GM10248 (cell line): ENCODE measurements around the gene STAMBPL1.

Source experiments
- CTCF ChIA-PET: fragments of 300-600 bp; sonication (Branson Sonifier 250); formaldehyde crosslinking; extraction: SDS; loops from one replicate; lab custom pipeline; 2021; ENCODE audit warnings: antibody characterized with exemption; lab: Yijun Ruan, JAX
- POLR2A ChIA-PET: fragments of 350-650 bp; sonication (Branson Sonifier 250); formaldehyde crosslinking; extraction: SDS; loops from one replicate; lab custom pipeline; 2020; ENCODE audit warnings: antibody characterized with exemption; lab: Yijun Ruan, JAX
- DNase-seq: peaks from one replicate; pipeline ENCODE4 v3.0.0; 2012; ENCODE audit errors: extremely low spot score
- TF ChIP-seq, protein P1 (sequence below): IDR thresholded peaks from 2 replicates; pipeline ENCODE4 v1.5.1; 2012; ENCODE audit warnings: mild to moderate bottlenecking, low read depth; ENCODE audit errors: extremely low read depth, missing control alignments, control extremely low read depth

The STAMBPL1 gene

DNA sequence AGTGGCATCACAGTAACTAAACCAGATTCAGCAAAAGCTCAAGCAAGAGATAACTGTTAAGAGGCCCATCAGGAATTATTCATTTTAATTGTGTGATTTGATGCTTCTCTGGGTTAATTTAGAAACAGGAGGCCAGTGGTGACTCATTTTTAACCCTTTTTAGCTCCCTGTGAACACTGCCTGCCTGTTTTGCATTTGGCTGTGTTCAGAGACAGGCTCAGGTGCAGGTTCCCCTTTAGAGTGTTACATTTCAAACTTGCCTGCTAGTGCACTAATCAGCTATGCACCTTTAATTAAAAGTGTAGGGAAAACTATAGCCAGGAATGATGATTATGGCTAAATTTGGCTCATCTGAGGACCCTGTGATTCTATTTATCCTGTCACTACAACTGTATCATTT is 6.5 kb downstream of the STAMBPL1 start:
- DNase-seq = peak; percentile 38
- CTCF ChIA-PET = interaction anchor here (4.0 to 7.4 kb wide), 4 partner anchors 9 to 50 kb away, joined by 16 to 59 read pairs (median 43); no protein-coding TSS in a partner anchor
- TF ChIP-seq, protein P1, sequence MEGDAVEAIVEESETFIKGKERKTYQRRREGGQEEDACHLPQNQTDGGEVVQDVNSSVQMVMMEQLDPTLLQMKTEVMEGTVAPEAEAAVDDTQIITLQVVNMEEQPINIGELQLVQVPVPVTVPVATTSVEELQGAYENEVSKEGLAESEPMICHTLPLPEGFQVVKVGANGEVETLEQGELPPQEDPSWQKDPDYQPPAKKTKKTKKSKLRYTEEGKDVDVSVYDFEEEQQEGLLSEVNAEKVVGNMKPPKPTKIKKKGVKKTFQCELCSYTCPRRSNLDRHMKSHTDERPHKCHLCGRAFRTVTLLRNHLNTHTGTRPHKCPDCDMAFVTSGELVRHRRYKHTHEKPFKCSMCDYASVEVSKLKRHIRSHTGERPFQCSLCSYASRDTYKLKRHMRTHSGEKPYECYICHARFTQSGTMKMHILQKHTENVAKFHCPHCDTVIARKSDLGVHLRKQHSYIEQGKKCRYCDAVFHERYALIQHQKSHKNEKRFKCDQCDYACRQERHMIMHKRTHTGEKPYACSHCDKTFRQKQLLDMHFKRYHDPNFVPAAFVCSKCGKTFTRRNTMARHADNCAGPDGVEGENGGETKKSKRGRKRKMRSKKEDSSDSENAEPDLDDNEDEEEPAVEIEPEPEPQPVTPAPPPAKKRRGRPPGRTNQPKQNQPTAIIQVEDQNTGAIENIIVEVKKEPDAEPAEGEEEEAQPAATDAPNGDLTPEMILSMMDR = no peak
- POLR2A ChIA-PET = no interaction called here

GRCh38 chr10:88888810-88889445 is 8.9 kb downstream of the STAMBPL1 start:
- POLR2A ChIA-PET = no interaction called here
- DNase-seq = no peak
- TF ChIP-seq, protein P1 = no peak
- CTCF ChIA-PET = interaction anchor here (1.3 to 7.4 kb wide), 4 partner anchors 9 to 44 kb away, joined by 4 to 59 read pairs (median 34); partner anchors contain the start of gene STAMBPL1

- DNase-seq = peak; percentile 36
- TF ChIP-seq, protein P1 = no peak
- POLR2A ChIA-PET = no interaction called here
- CTCF ChIA-PET = interaction anchor here (1.2 to 7.4 kb wide), 4 partner anchors 10 to 43 kb away, joined by 3 to 59 read pairs (median 8); partner anchors contain the start of gene STAMBPL1
Measured at GRCh38 chr10:88889559-88890337, 9.7 kb downstream of the STAMBPL1 start.

DNA sequence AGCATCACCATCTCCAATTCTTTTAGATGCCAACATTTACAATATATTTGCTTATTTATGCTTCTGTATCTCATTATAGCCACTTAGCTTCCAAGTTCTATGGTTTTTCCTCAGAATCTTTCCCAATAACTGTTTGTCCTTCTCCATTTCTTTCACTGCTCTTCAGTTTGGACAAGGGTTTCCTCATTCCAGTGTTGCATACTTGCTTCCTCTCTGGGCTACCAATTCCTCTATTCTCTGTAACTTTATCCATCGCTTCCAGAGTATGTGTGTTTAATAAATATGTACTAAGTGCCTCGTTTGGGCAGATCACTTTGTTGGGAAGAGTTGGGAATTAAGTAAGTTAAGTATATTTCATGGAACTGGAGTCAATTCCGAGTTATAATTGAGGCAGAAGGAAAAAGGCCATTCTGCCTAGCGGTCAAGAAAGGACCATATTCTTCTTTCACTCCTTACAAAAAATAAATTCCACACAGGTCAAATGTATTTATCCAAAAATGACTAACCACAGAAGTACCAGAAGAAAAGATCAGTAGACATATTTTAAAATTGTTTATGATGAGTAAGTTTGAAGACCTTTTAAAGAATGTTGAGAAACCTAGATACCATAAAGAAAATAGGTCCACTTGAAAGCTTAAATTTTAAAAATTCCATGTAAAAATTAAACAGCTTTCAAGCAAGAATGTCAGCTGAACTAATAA is 10.8 kb downstream of the STAMBPL1 start:
- CTCF ChIA-PET = interaction anchor here (0.8 to 7.4 kb wide), 6 partner anchors 10 to 42 kb away, joined by 3 to 59 read pairs (median 8); partner anchors contain the start of gene STAMBPL1
- TF ChIP-seq, protein P1 = no peak
- POLR2A ChIA-PET = no interaction called here

DNA sequence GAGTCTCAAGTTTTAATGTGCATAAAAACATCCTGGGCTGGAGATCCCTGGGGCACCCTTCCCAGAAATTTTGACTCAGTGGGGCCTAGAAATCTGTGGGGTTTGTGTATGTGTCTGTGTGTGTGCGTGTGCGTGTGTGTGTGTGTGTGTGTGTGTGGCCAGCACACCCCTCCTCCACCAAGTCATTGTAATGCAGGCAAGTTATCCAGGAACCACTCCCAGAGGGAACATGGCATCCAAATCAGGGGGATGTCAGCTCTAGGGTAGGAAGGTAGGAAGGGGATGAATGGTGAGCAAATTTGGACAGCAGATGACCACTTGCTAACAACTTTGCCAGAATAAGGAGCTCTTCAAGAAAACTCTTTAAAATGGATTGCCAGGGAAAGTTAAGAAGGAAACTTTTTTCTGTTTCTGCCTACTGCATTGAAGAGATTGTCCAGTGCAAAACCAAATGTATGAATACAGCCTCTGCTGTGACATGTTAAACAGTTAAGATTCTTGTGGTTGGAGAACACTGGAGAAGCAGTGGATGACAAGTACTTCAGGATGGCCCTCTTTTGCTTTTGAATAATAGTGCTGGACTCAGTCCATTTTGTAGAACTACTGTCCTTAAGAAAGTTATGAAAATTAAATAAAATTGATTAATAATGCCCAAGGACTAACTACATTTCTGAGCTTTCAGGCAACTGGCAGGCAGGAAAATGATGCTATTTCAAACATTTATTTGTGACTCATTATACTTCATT is 12.3 kb downstream of the STAMBPL1 start:
- no peak for DNase-seq
- ChIA-PET CTCF (interaction anchor here (1.0 to 2.1 kb wide), 5 partner anchors 9 to 122 kb away, joined by 3 to 12 read pairs (median 5); no protein-coding TSS in a partner anchor), POLR2A (no interaction called here)
- TF ChIP-seq, protein P1 = no peak

More for the DNA sequence above, 10.8 kb downstream of the STAMBPL1 start:
- no peak for DNase-seq
